HepG2 (cell line): Measurements from ENCODE around the gene ADH5. TPM values are rescaled to one million over a fixed set of nuclear protein-coding genes. Genes with fewer than 3 reads are reported as not detected.

Experiments
- ARHGAP35 ChIP-seq: sonication (generic); formaldehyde crosslinking; IDR thresholded peaks from 2 replicates; pipeline ENCODE4 v1.9.0; 2022; ENCODE audit warnings: mild to moderate bottlenecking, inconsistent platforms, moderate library complexity, missing genetic modification reagents, borderline replicate concordance
- ARID4A ChIP-seq: sonication (generic); formaldehyde crosslinking; IDR thresholded peaks from 2 replicates; pipeline ENCODE4 v1.5.0; 2020; ENCODE audit warnings: mild to moderate bottlenecking, missing genetic modification reagents, borderline replicate concordance
- ETV5 ChIP-seq: IDR thresholded peaks from 2 replicates; pipeline ENCODE4 v1.6.1; 2018; ENCODE audit warnings: missing biosample characterization, missing genetic modification reagents, inconsistent platforms, borderline replicate concordance
- HOMEZ ChIP-seq: IDR thresholded peaks from 2 replicates; pipeline ENCODE4 v1.6.1; 2016; ENCODE audit warnings: low read depth
- KAT8 ChIP-seq: IDR thresholded peaks from 2 replicates; pipeline ENCODE4 v1.6.1; 2016; ENCODE audit warnings: missing genetic modification reagents, missing compliant biosample characterization
- LCORL ChIP-seq, 2 experiments: fragments of 450-650 bp in 1 of 2; sonication (generic) in 1 of 2; formaldehyde crosslinking in 1 of 2; IDR thresholded peaks; 2 replicates each; pipeline versions ENCODE4 v1.5.0 to v1.6.1; 2017 to 2020; ENCODE audit warnings: antibody characterized with exemption in 1 of 2, missing genetic modification reagents in 1 of 2
- MED1 ChIP-seq: sonication (generic); formaldehyde crosslinking; IDR thresholded peaks from 2 replicates; pipeline ENCODE4 v1.4.0; 2020; ENCODE audit warnings: missing genetic modification reagents
- MYC ChIP-seq: sonication (generic); formaldehyde crosslinking; IDR thresholded peaks from 2 replicates; pipeline ENCODE4 v1.9.0; 2021; ENCODE audit warnings: missing genetic modification reagents, borderline replicate concordance
- NCOA2 ChIP-seq: sonication (generic); formaldehyde crosslinking; IDR thresholded peaks from 2 replicates; pipeline ENCODE4 v1.8.0; 2022; ENCODE audit warnings: inconsistent platforms
- NFATC3 ChIP-seq: sonication (generic); formaldehyde crosslinking; IDR thresholded peaks from 2 replicates; pipeline ENCODE4 v1.5.1; 2020; ENCODE audit warnings: mild to moderate bottlenecking, missing genetic modification reagents
- PRDM10 ChIP-seq: sonication (generic); formaldehyde crosslinking; IDR thresholded peaks from 2 replicates; pipeline ENCODE4 v1.4.0; 2020; ENCODE audit warnings: low read depth, missing genetic modification reagents
- PTBP1 ChIP-seq: fragments of 200-400 bp; formaldehyde crosslinking; IDR thresholded peaks from 2 replicates; pipeline ENCODE4 v1.6.1; 2018; ENCODE audit warnings: low read length, low read depth; ENCODE audit not compliant: poor library complexity, severe bottlenecking
- SOX13 ChIP-seq, 3 experiments: fragments of 450-650 bp in 1 of 3; sonication (generic) in 1 of 3; formaldehyde crosslinking in 1 of 3; IDR thresholded peaks in 2 of 3; conservative IDR thresholded peaks in 1 of 3; 2 replicates each; pipeline versions ENCODE4 v1.5.0 to v1.6.1; 2016 to 2020; ENCODE audit warnings: antibody characterized with exemption in 1 of 3, mild to moderate bottlenecking in 1 of 3, missing compliant biosample characterization in 1 of 3, missing genetic modification reagents in 1 of 3, moderate library complexity in 1 of 3
- TEAD3 ChIP-seq: optimal IDR thresholded peaks from 2 replicates; pipeline ENCODE3; 2016; ENCODE audit warnings: borderline replicate concordance
- ZEB1 ChIP-seq: IDR thresholded peaks from 2 replicates; pipeline ENCODE4 v1.6.1; 2012; ENCODE audit warnings: mild to moderate bottlenecking, low read depth, inconsistent platforms; ENCODE audit not compliant: insufficient replicate concordance
- ZNF101 ChIP-seq: sonication (generic); formaldehyde crosslinking; IDR thresholded peaks from 2 replicates; pipeline ENCODE4 v1.4.0; 2020; ENCODE audit warnings: mild to moderate bottlenecking, low read depth, missing genetic modification reagents, borderline replicate concordance
- ZNF75D ChIP-seq: sonication (generic); formaldehyde crosslinking; IDR thresholded peaks from 2 replicates; pipeline ENCODE4 v1.8.1; 2023; ENCODE audit warnings: missing genetic modification reagents, mild to moderate bottlenecking, borderline replicate concordance
- ZSCAN29 ChIP-seq: sonication (generic); formaldehyde crosslinking; conservative IDR thresholded peaks from 2 replicates; pipeline ENCODE4 v1.4.0; 2020; ENCODE audit warnings: mild to moderate bottlenecking, missing genetic modification reagents
- polyA plus RNA-seq, 8 experiments: library from polyadenylated mRNA; depleted of rRNA in 3 of 8; stranded (reverse) in 7 of 8; unstranded in 1 of 8; fragments of >200 nt; fragmentation: Illumina TruSeq in 4 of 8; extraction: Trizol in 4 of 8; gene quantifications; 2 replicates each; pipeline versions ENCODE4 v1.2.1 to v1.2.3, GENCODE V29; 2011 to 2016; ENCODE audit warnings: low read depth in 4 of 8, missing spikeins in 1 of 8, mixed read lengths in 1 of 8; ENCODE audit not compliant: insufficient read depth in 1 of 8
- total RNA-seq, 5 experiments: library from RNA; depleted of rRNA; stranded (reverse); fragments of >200 nt; fragmentation: Illumina TruSeq; extraction: Trizol; gene quantifications; 2 replicates each; pipeline ENCODE4 v1.2.3, GENCODE V29; 2016; ENCODE audit warnings: low read depth in 1 of 5

Gene ADH5
- total and polyA plus RNA-seq, 2 of the 13 experiments (the other 11 are each of a cell fraction or from before 2014, with no cell fraction given) = 349 to 512 TPM

GRCh38 chr4:99027304-99027703 is 61.3 kb downstream of the ADH5 start (continued):
- TF ChIP-seq ZEB1 = peak; percentile 49
- no peak for TF ChIP-seq ZNF101 (CRISPR knock-in tag)
- TF ChIP-seq ETV5 (CRISPR knock-in tag) = peak; percentile 40; the same call in 1 of the 2 replicates
- peak; percentile 32; the same call in 1 of the 2 replicates for TF ChIP-seq HOMEZ (CRISPR knock-in tag)
- TF ChIP-seq MED1 (CRISPR knock-in tag) = no peak
- no peak for TF ChIP-seq LCORL (IDR thresholded peaks at IDR 0.05)
- TF ChIP-seq LCORL (CRISPR knock-in tag; IDR thresholded peaks at IDR 0.05) = peak; percentile 28; the same call in 1 of the 2 replicates
- TF ChIP-seq PTBP1 = no peak
- no peak for TF ChIP-seq ARHGAP35 (CRISPR knock-in tag)
- no peak for TF ChIP-seq NFATC3
- TF ChIP-seq MYC (CRISPR knock-in tag) = no peak
- TF ChIP-seq ZNF75D = no peak
- TF ChIP-seq NCOA2 (CRISPR knock-in tag) = 0 out of 2 replicates have a peak, but pooled peaks have one; percentile 17
- TF ChIP-seq ZSCAN29 (CRISPR knock-in tag) = no peak
- TF ChIP-seq TEAD3 (CRISPR knock-in tag) = peak; percentile 47
- TF ChIP-seq ARID4A (CRISPR knock-in tag) = no peak
- TF ChIP-seq KAT8 (CRISPR knock-in tag) = 0 out of 2 replicates have a peak, but pooled peaks have one; percentile 32
- no peak for TF ChIP-seq PRDM10 (CRISPR knock-in tag)
- TF ChIP-seq SOX13 (IDR thresholded peaks at IDR 0.05) = no peak
- TF ChIP-seq SOX13 (CRISPR knock-in tag; conservative IDR thresholded peaks at IDR 0.05 in 1 of 2, IDR thresholded peaks at IDR 0.05 in 1 of 2) = peak in 1 of 2 experiments; percentile 63; a peak in 1 of 4 replicates
